Gastrocnemius medialis (tissue), 4 donors: ENCODE results near the gene CD300C. TPM values are rescaled to one million over a fixed set of nuclear protein-coding genes. Genes with fewer than 3 reads are reported as not detected.
A peak's percentile ranks its signal among the peaks of the same experiment; 100 is the strongest.

Source experiments
- ATAC-seq, 2 donors: fragments of 150-250 bp; one replicate each; pipeline ENCODE4 v1.9.1; 2016
- DNase-seq, 2 donors: peaks; one replicate each; pipeline ENCODE4 v3.0.0-alpha.2; 2019
- H3K27ac ChIP-seq, 4 donors: fragments of 200-600 bp; sonication (generic); 1 replicate in 1 of 4; 2 replicates in 3 of 4; pipeline ENCODE4 v1.5.1; 2016 to 2018; ENCODE audit warnings: mild to moderate bottlenecking in 2 of 4, moderate library complexity in 1 of 4
- H3K27me3 ChIP-seq, 3 donors: fragments of 200-600 bp; sonication (generic) in 2 of 3; 1 replicate in 1 of 3; 2 replicates in 2 of 3; pipeline versions ENCODE4 v1.5.1 to v1.6.0; 2016 to 2019; ENCODE audit warnings: mild to moderate bottlenecking in 1 of 3, moderate library complexity in 1 of 3
- H3K36me3 ChIP-seq, 2 donors: fragments of 200-600 bp; sonication (generic) in 1 of 2; one replicate each; pipeline ENCODE4 v1.5.1; 2017 to 2018
- H3K4me1 ChIP-seq, 2 donors: fragments of 200-600 bp; sonication (generic) in 1 of 2; one replicate each; pipeline ENCODE4 v1.5.1; 2016 to 2017; ENCODE audit warnings: mild to moderate bottlenecking in 2 of 2
- H3K4me3 ChIP-seq, 4 donors: fragments of 200-600 bp; sonication (generic) in 3 of 4; 1 replicate in 1 of 4; 2 replicates in 3 of 4; pipeline ENCODE4 v1.5.1; 2016 to 2019; ENCODE audit warnings: mild to moderate bottlenecking in 2 of 4
- H3K9me3 ChIP-seq, 3 donors: fragments of 200-600 bp; sonication (generic) in 2 of 3; 1 replicate in 1 of 3; 2 replicates in 2 of 3; pipeline ENCODE4 v1.5.1; 2016 to 2019
- CTCF ChIP-seq, 5 experiments: fragments of 450-650 bp in 3 of 5; fragments of 200-600 bp in 2 of 5; sonication (generic) in 2 of 5; IDR thresholded peaks in 4 of 5; conservative IDR thresholded peaks in 1 of 5; 1 replicate in 4 of 5; 2 replicates in 1 of 5; pipeline ENCODE4 v1.5.1; 2016 to 2019; ENCODE audit warnings: antibody characterized with exemption in 5 of 5, mild to moderate bottlenecking in 3 of 5, moderate library complexity in 3 of 5
- POLR2A ChIP-seq, 2 donors: fragments of 450-650 bp; IDR thresholded peaks; one replicate each; pipeline ENCODE4 v1.6.1; 2017; ENCODE audit warnings: antibody characterized with exemption in 2 of 2, mild to moderate bottlenecking in 2 of 2, moderate library complexity in 2 of 2
- in situ Hi-C, 4 donors: fragments of 200-750 bp; cut with MboI; loops; one replicate each; pipeline versions ENCODE4 v1.15.0 to v1.8.0; 2017; ENCODE audit warnings: low sequenced_read_pairs in 4 of 4
- intact Hi-C: fragments of 100-400 bp; cut with DNase I; formaldehyde crosslinking; loops from one replicate; pipeline ENCODE4 v1.15.1; 2023; ENCODE audit warnings: low total_unique reads
- total RNA-seq, 4 donors: library from RNA; depleted of rRNA; stranded (reverse); fragments of >200 nt; gene quantifications; one replicate each; pipeline versions ENCODE4 v1.1.0 to v1.2.3, GENCODE V29; 2016

The CD300C gene
- total RNA-seq, 4 donors from 2014 or later: 0.16 TPM; not detected in 3

GRCh38 chr17:74530831-74531150 lies 15.1 kb downstream of the CD300C start:
- Histone ChIP-seq H3K36me3 (no peaks in the 10 kb centered on the region), H3K4me1 (no peaks in the 10 kb centered on the region), H3K27me3 (no peaks in the 10 kb centered on the region), H3K9me3 (peaks cover 0 to 3% (median 0%) of the 10 kb centered on the region in 3 donors), H3K27ac (no peak overlapping the region), H3K4me3 (no peak overlapping the region)
- ATAC-seq (no peak), DNase-seq (no peak)
- TF ChIP-seq CTCF (IDR thresholded peaks at IDR 0.05 in 4 of 5, conservative IDR thresholded peaks at IDR 0.05 in 1 of 5) (no peak), POLR2A (IDR thresholded peaks at IDR 0.05) (no peak)
- in situ Hi-C loops (no loop called here), intact Hi-C loops (loop anchor here (5.0 kb wide), 2 partner anchors 38 to 63 kb away; partner anchors contain the start of gene CD300A)

- intact Hi-C loops: no loop called here
- no peaks in the 10 kb centered on the region for H3K27me3 ChIP-seq
- no peak for DNase-seq
- no peak overlapping the region for H3K27ac ChIP-seq
- no peak for ATAC-seq
- no peaks in the 10 kb centered on the region for H3K4me1 ChIP-seq
- H3K9me3 ChIP-seq: no peaks in the 10 kb centered on the region
- in situ Hi-C loops: no loop called here
- no peak overlapping the region for H3K4me3 ChIP-seq
- no peaks in the 10 kb centered on the region for H3K36me3 ChIP-seq
- TF ChIP-seq CTCF (IDR thresholded peaks at IDR 0.05 in 4 of 5, conservative IDR thresholded peaks at IDR 0.05 in 1 of 5) (no peak), POLR2A (IDR thresholded peaks at IDR 0.05) (no peak)
These were observed 16.7 kb downstream of the CD300C start for GRCh38 chr17:74529243-74529642.

GRCh38 chr17:74528491-74529199 lies 17.3 kb downstream of the CD300C start:
- ATAC-seq: peak; percentile 17 to 34
- H3K27ac ChIP-seq: no peak overlapping the region
- H3K4me1 ChIP-seq: no peaks in the 10 kb centered on the region
- TF ChIP-seq POLR2A (IDR thresholded peaks at IDR 0.05) (no peak), CTCF (IDR thresholded peaks at IDR 0.05 in 4 of 5, conservative IDR thresholded peaks at IDR 0.05 in 1 of 5) (no peak)
- in situ Hi-C loops (no loop called here), intact Hi-C loops (no loop called here)
- no peaks in the 10 kb centered on the region for H3K27me3 ChIP-seq
- no peaks in the 10 kb centered on the region for H3K36me3 ChIP-seq
- peak in 1 of 2 donors; percentile 31 for DNase-seq
- H3K4me3 ChIP-seq: no peak overlapping the region
- H3K9me3 ChIP-seq: no peaks in the 10 kb centered on the region

GRCh38 chr17:74527756-74528155 lies 18.2 kb downstream of the CD300C start:
- TF ChIP-seq POLR2A (IDR thresholded peaks at IDR 0.05): no peak
- TF ChIP-seq CTCF (IDR thresholded peaks at IDR 0.05 in 4 of 5, conservative IDR thresholded peaks at IDR 0.05 in 1 of 5): no peak
- H3K4me1 ChIP-seq: no peaks in the 10 kb centered on the region
- in situ Hi-C loops: no loop called here
- no peaks in the 10 kb centered on the region for H3K36me3 ChIP-seq
- H3K4me3 ChIP-seq: no peak overlapping the region
- intact Hi-C loops: no loop called here
- no peak for DNase-seq
- no peak for ATAC-seq
- H3K27me3 ChIP-seq: no peaks in the 10 kb centered on the region
- no peaks in the 10 kb centered on the region for H3K9me3 ChIP-seq
- H3K27ac ChIP-seq: no peak overlapping the region

- intact Hi-C loops: no loop called here
- DNase-seq: no peak
- H3K9me3 ChIP-seq: no peaks in the 10 kb centered on the region
- ATAC-seq: no peak
- no peak overlapping the region for H3K27ac ChIP-seq
- in situ Hi-C loops: no loop called here
- H3K4me3 ChIP-seq: no peak overlapping the region
- H3K4me1 ChIP-seq: no peaks in the 10 kb centered on the region
- H3K36me3 ChIP-seq: no peaks in the 10 kb centered on the region
- no peaks in the 10 kb centered on the region for H3K27me3 ChIP-seq
- TF ChIP-seq POLR2A (IDR thresholded peaks at IDR 0.05) (no peak), CTCF (IDR thresholded peaks at IDR 0.05 in 4 of 5, conservative IDR thresholded peaks at IDR 0.05 in 1 of 5) (no peak)
These were observed 18.8 kb downstream of the CD300C start for GRCh38 chr17:74527081-74527480.
